HG03064 (cell line): ENCODE data around the gene UNC13B.

ENCODE experiments used
- ATAC-seq: cut with Tn5 transposase; IDR thresholded peaks from one replicate; pipeline ENCODE4 v1.9.1; 2021; ENCODE audit warnings: low read depth; ENCODE audit not compliant: unreplicated experiment

Gene UNC13B

GRCh38 chr9:35415402-35416097 is 253.7 kb downstream of the UNC13B start:
- no peak for ATAC-seq

DNA sequence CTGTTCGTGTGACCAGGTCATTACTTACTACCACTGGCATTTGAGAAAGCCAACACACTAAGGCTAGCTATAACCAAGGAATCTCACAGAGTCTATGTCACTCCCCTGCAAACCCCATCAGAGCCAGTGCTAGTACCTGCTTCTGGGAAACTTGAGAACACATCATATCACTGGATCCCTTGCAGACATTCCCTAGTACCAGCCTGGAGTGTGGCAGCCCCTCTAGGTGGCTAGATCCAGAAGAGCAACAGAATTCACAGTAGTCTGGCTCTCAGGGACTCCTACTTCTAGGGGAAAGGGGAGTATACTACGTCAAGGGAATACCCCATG is 254.3 kb downstream of the UNC13B start:
- no peak for ATAC-seq

GRCh38 chr9:35422346-35422745 is 260.5 kb downstream of the UNC13B start:
- ATAC-seq = no peak

- ATAC-seq = no peak
Observed at GRCh38 chr9:35422753-35423152, 260.9 kb downstream of the UNC13B start.

- ATAC-seq = no peak
Observed at GRCh38 chr9:35423499-35423898, 261.7 kb downstream of the UNC13B start.

- no peak for ATAC-seq
Observed at GRCh38 chr9:35424356-35425352, 262.8 kb downstream of the UNC13B start.

GRCh38 chr9:35426627-35427026 is 264.8 kb downstream of the UNC13B start:
- no peak for ATAC-seq

- ATAC-seq = no peak
Observed at GRCh38 chr9:35431467-35431866, 269.7 kb downstream of the UNC13B start.

DNA sequence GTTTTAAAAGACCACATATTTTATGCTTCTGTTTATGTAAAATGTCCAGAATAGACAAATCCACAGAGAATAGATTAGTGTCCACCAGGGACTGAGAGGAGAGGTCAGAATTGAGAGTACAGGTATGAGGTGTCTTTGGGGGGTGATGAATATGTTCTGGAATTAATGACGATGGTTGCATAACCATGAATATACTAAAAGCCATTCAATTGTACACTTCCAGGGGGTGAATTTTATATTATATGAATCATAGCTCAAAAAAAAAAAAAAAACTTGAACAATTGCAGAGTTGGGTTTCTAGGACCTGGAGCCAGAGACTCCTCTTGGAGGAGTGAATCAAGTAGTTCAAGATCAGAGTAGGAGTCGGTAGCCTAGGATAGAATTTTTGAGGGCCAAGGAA is 270.3 kb downstream of the UNC13B start:
- no peak for ATAC-seq

DNA sequence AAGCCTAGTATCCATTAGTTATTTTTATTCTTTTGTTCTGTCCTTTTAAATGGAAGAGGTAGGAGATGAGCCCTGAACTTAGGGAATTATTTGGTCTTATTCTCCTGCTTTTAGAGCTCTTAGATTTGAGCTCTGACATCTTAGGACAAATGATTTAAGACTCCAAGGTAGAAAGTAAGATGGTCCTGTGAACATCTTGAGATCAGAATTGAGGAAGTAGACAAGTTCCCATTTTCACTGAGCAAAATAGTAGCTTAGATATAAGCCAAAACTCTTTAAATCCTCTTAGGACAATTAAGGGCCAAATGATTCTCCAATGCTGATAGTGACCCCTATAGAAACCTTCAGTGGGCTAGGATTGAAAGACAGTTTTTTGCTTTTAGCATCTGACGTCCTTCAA is 275.1 kb downstream of the UNC13B start:
- ATAC-seq = no peak

DNA sequence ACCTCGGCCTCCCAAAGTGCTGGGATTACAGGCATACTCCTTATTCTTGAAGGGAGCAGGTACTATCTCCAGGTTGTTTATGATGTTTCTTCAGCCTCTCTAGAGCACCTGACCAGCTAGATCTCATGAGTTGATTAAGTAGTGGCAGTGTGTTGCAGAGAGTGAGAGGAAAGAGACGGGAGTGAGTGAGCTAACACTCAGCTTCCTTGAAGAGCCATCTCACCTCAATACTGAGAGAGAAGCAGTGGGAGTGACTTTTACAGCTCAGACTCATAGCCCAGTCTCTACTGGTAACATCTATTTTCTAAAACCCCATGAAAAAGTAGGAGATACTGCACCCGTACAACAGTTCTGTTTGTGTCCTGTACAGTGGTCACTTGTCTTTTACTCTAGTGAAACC is 284.2 kb downstream of the UNC13B start:
- ATAC-seq = no peak

DNA sequence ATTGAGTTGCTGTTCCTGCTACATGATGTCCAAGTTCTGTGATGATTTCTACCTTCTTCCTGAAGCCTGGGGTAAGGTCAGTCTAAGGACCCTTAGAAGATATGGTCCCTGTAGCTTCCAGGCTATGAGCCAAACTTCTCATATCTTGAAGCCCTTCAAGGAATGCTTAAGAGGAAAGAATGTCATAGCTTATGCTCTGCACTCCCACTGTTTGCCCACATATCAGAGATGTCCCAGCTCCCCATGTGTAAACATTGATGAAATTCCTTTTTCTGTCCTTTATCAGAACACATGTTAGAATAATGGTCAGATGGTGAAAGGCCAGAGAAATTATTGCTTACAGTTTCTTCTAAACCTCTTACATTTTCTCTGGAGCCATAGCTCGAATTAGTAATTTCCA is 286.7 kb downstream of the UNC13B start:
- ATAC-seq = no peak

- no peak for ATAC-seq
Observed at GRCh38 chr9:35452481-35452880, 290.7 kb downstream of the UNC13B start.

GRCh38 chr9:35453786-35454185 is 292.0 kb downstream of the UNC13B start:
- no peak for ATAC-seq
